ENCODE measurements around the gene KLHDC3.

KLHDC3 gene, protein sequence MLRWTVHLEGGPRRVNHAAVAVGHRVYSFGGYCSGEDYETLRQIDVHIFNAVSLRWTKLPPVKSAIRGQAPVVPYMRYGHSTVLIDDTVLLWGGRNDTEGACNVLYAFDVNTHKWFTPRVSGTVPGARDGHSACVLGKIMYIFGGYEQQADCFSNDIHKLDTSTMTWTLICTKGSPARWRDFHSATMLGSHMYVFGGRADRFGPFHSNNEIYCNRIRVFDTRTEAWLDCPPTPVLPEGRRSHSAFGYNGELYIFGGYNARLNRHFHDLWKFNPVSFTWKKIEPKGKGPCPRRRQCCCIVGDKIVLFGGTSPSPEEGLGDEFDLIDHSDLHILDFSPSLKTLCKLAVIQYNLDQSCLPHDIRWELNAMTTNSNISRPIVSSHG

DNA sequence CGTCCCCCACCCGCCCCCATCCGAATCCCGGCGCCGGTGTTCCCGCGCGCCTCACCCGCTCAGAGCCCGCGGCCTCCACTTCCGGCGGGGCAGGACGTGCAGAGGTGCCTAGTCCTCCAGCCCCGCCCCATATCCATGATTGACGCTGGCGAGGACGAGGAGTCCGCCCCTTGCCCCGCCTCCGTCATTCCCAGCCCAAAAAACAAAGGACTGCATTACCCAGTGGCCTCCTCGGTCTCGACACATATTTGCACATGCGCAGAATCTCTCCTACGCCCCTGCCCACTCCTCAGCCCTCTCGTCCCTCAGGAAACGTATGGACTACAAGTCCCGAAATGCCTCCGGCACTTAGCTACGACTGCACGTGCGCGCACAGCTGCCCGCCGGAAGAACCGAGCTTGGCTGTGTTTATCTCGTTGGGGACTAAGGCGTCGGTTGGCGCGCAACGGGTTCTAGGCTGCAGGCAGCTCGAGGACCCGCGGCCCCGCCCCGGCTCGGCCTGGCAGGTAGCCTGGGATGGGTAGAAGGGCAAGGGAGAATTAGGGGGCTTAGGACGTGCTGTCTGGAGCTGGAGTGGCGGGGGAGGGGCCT is at the start of gene KLHDC3, which contains the start of gene MEA1:
TSS of gene KLHDC3 (plus strand) at position 407 of the 591 bp plus-strand sequence. CDS start 2,944 bp downstream, outside the sequence.
TSS of gene MEA1 (minus strand) at position 104 of the 591 bp plus-strand sequence. CDS start 133 bp downstream, outside the sequence.
- peak; percentile 100 for DNase-seq

GRCh38 chr6:42966571-42966970 is 47.5 kb upstream of the KLHDC3 start:
- DNase-seq = no peak

- DNase-seq = no peak
Measured at GRCh38 chr6:42967228-42967627, 46.8 kb upstream of the KLHDC3 start.

- no peak for DNase-seq
Measured at GRCh38 chr6:42968126-42968701, 45.8 kb upstream of the KLHDC3 start.

GRCh38 chr6:42968783-42969182 is 45.3 kb upstream of the KLHDC3 start:
- no peak for DNase-seq

- DNase-seq = no peak
Measured at GRCh38 chr6:42969431-42969830, 44.6 kb upstream of the KLHDC3 start.

- DNase-seq = no peak
Measured at GRCh38 chr6:42969934-42970333, 44.1 kb upstream of the KLHDC3 start.

- no peak for DNase-seq
Measured at GRCh38 chr6:42970871-42971612, 43.0 kb upstream of the KLHDC3 start.

GRCh38 chr6:42971746-42972327 is 42.2 kb upstream of the KLHDC3 start:
- DNase-seq = no peak

- DNase-seq = no peak
Measured at GRCh38 chr6:42973926-42974325, 40.1 kb upstream of the KLHDC3 start.

DNA sequence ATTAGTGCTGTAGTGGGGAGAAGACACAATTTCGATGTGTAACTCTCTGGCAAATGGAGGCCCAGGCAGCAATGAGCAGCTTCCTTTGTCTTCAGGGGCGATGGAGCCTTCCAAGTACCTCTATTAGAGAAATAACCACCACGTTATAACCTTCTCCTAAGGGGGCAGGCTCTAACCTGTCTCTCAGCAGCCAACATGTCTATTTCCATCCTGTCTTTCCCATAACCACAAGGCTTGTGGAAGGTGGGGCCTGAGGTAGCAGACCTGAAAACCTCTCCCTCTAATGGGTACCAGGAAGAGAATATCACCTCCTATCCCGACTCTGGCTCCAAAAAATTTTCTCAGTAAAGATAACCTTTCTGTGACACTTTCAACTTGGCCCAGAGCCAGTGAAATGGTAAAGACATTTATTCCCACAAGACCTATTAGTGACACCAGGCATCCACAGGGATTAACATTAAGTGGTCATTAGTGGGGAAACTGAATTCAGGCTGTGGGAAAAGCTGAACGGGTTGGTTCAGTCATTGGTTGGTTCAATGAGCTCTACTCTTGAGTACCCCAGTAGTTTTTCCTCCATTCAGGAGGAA is 39.0 kb upstream of the KLHDC3 start:
- DNase-seq = no peak

DNA sequence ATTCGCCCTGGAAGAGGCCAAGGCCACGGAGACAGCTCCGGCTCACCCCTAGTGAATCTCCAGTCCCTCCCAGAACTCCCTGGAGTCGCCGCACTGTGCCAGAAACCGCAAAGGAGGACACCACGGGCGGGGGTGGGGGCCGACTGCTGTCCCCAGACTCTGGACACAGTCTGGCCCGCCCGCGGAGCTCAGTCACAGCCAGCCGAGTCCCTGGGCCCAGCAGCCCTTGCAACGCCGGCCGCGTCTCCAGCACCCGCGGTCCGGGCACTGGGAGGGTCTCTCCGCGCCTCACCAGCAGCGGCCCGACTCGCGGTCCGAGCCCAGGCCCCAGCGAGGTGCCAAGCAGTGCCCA is 35.6 kb upstream of the KLHDC3 start:
- DNase-seq = peak; percentile 40

DNA sequence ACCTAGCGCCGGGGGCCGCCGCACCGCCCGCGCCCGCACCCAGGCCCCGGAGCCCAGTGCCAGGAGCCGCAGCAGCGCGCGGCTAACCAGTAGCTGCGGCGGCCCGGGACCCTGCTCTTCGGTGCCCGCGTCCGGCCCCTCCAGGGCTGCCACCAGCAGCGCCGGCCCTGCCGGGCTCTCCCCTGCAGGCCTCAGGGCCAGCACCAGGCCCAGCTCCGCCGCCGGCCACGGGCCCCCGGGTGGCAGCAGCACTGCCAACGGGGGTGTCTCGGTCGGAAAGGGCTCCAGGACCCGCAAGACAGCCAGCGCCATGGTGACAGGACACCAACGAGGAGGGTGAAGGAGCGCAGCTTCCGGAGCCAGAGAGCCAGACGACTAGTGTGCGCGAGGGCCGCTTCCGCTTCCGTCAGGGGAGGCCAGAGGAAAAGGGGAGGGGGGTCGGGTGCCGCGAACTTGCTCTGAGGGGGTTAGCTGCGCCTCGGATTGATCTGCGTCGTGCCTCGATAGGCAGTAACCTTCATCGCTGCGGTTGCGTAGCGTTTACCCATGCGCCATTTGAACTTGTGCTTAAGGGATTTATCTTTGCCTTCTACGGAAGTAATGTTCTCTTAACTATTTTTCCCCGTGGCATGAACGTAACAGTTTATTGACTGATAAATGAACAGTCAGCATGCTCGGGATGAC is 35.1 kb upstream of the KLHDC3 start, which contains the start of gene PEX6:
TSS of gene PEX6 (minus strand) at position 343 of the 684 bp plus-strand sequence. CDS start at position 312, 31 bp downstream.
- DNase-seq = peak; percentile 98

GRCh38 chr6:42979523-42980177 is 34.4 kb upstream of the KLHDC3 start:
- no peak for DNase-seq

- no peak for DNase-seq
Measured at GRCh38 chr6:42981836-42982235, 32.2 kb upstream of the KLHDC3 start.

GRCh38 chr6:42984001-42984923 is 29.8 kb upstream of the KLHDC3 start, which contains the start of gene PPP2R5D:
PPP2R5D (plus strand) TSS chr6:42984570; CDS start chr6:42984678, 108 bp downstream.
- peak; percentile 100 for DNase-seq

DNA sequence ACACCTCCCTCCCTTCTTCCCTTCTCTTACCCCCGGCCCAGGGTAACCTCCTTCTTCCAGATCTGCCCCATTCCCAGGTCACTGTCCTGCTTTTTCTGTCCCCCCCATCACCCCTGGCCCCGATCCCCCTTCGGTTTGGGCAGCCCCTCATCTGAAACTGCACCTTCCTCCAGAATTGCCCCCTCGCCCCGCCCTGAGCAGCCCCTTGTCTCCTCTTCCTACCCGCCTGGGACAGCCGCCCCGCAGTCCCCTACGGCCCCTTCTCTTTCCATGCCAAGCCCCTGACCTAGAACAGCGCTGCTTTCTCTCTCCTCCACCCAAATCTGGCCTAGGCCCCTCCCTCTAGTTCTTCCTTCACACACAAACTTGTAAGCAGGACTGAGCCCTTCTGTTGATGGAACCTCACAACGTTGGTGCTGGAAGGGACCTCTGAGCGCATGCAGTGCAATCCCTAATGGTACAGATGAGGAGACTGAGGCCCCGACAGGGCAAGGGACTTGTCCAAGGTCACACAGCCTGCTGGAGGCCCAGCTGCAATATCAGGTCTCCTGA is 29.0 kb upstream of the KLHDC3 start:
- peak; percentile 38 for DNase-seq

DNA sequence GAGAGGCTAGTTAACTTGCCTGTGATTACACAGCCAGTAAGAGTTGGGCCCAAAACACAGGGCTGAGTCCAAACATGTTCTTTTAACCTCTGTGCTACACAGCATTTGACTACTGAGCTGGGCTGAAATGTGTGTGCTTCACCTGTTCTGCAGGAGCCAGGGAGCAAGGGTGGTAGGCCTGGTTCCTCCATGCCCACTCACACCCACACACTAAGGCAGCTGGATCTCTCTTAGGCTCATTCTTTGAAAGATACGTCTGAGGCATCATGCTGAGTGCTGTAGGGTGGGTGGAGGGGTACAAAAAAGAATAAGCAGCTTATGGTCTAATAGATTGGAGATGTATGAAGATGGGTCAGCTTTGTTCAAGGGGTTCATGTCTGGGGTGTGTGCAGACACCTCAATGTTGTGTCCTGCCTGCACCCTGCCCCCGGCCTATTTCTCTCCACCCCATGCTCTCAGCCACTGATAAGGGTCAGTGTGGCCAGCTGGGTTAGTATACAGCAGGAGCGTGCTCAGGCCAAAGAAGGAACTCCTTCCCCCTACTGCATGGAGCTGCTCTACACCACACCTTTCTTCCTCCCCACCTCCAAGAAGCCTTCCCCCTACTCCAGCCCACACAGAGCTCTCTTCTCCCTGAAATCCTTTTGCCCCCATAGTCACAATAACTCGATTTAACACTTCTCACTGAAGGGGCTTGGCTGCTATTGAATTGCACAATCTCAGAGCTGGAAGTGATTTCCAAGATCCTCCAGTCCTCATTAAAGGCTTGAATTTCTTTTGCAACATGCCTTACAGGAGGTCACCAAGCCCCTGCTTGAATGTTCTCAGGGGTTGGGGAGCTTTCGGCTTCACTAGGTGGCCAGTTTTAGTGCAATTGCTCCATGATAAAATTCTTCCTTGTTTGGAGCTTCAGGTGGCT is 26.3 kb upstream of the KLHDC3 start:
- no peak for DNase-seq

All from NCI-H69 (cell line).